ENCODE data around the gene NCOA1. TPM values are rescaled to one million over a fixed set of nuclear protein-coding genes. Genes with fewer than 3 reads are reported as not detected.

Gene NCOA1
- total and polyA plus RNA-seq, 2 donors (not counting 3 experiments of a cell fraction or from before 2014, with no cell fraction given) = 11.4 to 14.1 TPM

GRCh38 chr2:24495451-24495850 is 4.4 kb downstream of the NCOA1 start:
- TF ChIP-seq EZH2 (IDR thresholded peaks at IDR 0.05; ENCODE audit: borderline replicate concordance, low read depth, low read length, severe bottlenecking) = no peak
- no peak for TF ChIP-seq POLR2AphosphoS5 (IDR thresholded peaks at IDR 0.05; ENCODE audit: insufficient read depth, low read depth, low read length)
- TF ChIP-seq FOS (IDR thresholded peaks at IDR 0.05; ENCODE audit: borderline replicate concordance, insufficient read depth, low read length) = no peak
- no peak for TF ChIP-seq JUN (IDR thresholded peaks at IDR 0.05; ENCODE audit: borderline replicate concordance, insufficient read depth, insufficient read length, low read depth)
- no peak for TF ChIP-seq MAX (IDR thresholded peaks at IDR 0.05; ENCODE audit: insufficient read depth, insufficient read length)
- TF ChIP-seq GATA2 (IDR thresholded peaks at IDR 0.05; ENCODE audit: insufficient read depth, insufficient read length, low read depth, low read length) = no peak
- TF ChIP-seq POLR2A (IDR thresholded peaks at IDR 0.05; ENCODE audit: low read depth, low read length) = no peak
- TF ChIP-seq MYC (IDR thresholded peaks at IDR 0.05; ENCODE audit: low read depth, low read length) = no peak
- TF ChIP-seq CTCF (IDR thresholded peaks at IDR 0.05; ENCODE audit: extremely low read depth in 1 of 2, insufficient read depth in 1 of 2, low read depth in 1 of 2, low read length in 2 of 2) = no peak
- H3K9me1 ChIP-seq (replicated peaks; ENCODE audit: control insufficient read depth, extremely low read depth, insufficient read depth, low read length) = no peaks in the 10 kb centered on the region
- FAIRE-seq (no peak), DNase-seq (ENCODE audit: low read depth, low spot score) (no peak)
- H3K4me1 ChIP-seq (ENCODE audit: control insufficient read depth, extremely low read depth, insufficient read depth, low read length) = peaks cover 21% of the 10 kb centered on the region
- peaks cover 5% of the 10 kb centered on the region for H4K20me1 ChIP-seq (replicated peaks; ENCODE audit: control insufficient read depth, extremely low read depth, insufficient read depth, low read length)
- H3K4me3 ChIP-seq (replicated peaks in 1 of 3; ENCODE audit: insufficient read depth in 1 of 3, low read depth in 1 of 3, low read length in 3 of 3) = no peak overlapping the region
- intact Hi-C loops (cut with micrococcal nuclease) = no loop called here
- H3K9ac ChIP-seq (replicated peaks; ENCODE audit: extremely low read depth, insufficient read depth, low read length) = no peak overlapping the region
- ChIA-PET CTCF (no interaction called here), POLR2A (no interaction called here)
- H3K27me3 ChIP-seq (ENCODE audit: control insufficient read depth in 2 of 2, insufficient read depth in 2 of 2, low read length in 2 of 2) = peaks cover 0 to 3% of the 10 kb centered on the region in 2 experiments
- H3K79me2 ChIP-seq (ENCODE audit: control insufficient read depth, insufficient read depth, low read length) = peaks cover 3% of the 10 kb centered on the region
- no peak overlapping the region for H3K27ac ChIP-seq (ENCODE audit: insufficient read depth, low read depth, low read length)
- H2AFZ ChIP-seq (ENCODE audit: low read depth, low read length) = no peak overlapping the region
- no peaks in the 10 kb centered on the region for H3K9me3 ChIP-seq (replicated peaks; ENCODE audit: control insufficient read depth, insufficient read depth, low read length)
- dilution Hi-C loops (cut with MboI; ENCODE audit: extremely low pct_ligation_motif_present, low sequenced_read_pairs) = no loop called here
- no peak overlapping the region for H3K4me2 ChIP-seq (ENCODE audit: insufficient read depth, low read length)
- H3K36me3 ChIP-seq (ENCODE audit: control insufficient read depth in 2 of 2, extremely low read depth in 1 of 2, insufficient read depth in 2 of 2, low read length in 2 of 2) = no peaks in the 10 kb centered on the region
- no TSS peak for BruUV-seq (replicated peaks)

Measured in endothelial cell of umbilical vein (primary cell).